Ureter (tissue), 1 donor: ENCODE results near the gene TEX54. TPM values are rescaled to one million over a fixed set of nuclear protein-coding genes. Genes with fewer than 3 reads are reported as not detected.
A peak's percentile ranks its signal among the peaks of the same experiment; 100 is the strongest.
"Not testable (repeated sequence)": the region's sequence is repeated elsewhere in the genome, so short reads cannot be mapped to it uniquely, and the experiment has no call there.

Source experiments
- DNase-seq: peaks from one replicate; pipeline ENCODE4 v3.0.0-alpha.2; 2020; ENCODE audit warnings: low spot score
- total RNA-seq: library from RNA; stranded (reverse); gene quantifications from one replicate; pipeline ENCODE4 v1.2.4, GENCODE V29; 2023
- donor health status: DM: yes; HTN: yes; CAD: no.

TEX54 gene
- total RNA-seq, 1 donor from 2014 or later: not detected

DNA sequence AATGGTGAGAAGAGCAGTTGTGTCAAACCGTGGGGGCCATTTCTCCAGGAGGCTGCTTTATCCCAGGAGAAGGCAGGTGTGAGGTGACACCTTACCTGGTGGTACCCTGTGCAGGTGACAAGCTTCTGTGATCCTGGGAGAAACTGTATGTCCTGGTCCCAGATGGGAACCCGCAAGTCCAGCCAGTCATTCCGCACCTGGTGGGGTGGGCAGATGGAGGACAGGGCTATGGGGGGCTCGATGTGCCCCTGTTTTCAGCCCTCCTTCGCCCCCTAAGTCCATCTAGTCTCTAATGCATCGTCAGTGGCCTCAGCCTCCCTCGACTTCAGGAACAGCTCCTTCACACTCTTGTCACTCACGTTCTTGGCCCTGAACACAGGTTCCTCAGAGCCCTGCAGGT, 2.7 kb upstream of the TEX54 start:
- DNase-seq: no peak

DNA sequence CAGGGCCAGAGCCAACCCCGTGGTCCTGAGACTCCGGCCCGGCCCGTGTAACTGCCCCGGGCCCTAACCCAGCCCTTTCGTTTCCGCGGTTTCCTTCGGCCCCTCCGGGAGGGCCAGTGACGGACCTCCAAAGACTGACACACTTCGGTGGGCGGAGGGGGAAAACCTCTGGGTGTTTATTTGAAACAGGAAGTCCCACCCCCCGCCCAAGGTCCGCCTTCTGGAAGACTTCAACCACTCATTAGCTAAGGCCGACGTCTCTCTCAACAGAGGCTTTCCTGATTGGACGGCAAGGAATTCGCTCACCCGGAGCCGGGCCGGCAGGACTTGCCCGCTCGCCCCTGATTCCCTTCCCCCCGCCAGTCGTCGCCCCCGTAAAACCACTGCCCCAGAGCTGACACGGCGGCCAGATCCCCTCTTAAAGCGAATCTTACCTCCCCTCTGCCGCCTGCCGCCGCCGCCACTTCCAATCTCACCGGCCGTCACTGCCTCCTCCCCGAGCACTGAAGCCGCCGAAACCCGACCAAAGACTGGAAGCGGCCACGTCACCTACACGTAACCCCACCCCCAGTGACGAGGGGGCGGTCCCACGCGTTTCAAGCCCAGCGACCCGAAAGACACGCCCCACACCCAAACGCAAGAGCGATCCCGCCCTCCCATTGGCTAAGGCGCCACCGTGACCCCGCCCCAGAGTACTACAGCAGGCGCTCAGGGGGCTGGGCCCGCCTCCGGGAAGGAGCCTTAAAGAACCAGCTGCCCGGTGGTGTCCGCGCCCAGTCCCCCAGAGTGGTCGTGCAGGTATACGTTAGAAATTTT, 913 bp downstream of the TEX54 start, which contains the start of gene STX5:
Gene STX5 (minus strand): TSS at position 532 of the 816 bp plus-strand sequence. CDS start 808 bp downstream, outside the sequence.
- DNase-seq: peak; percentile 100

DNA sequence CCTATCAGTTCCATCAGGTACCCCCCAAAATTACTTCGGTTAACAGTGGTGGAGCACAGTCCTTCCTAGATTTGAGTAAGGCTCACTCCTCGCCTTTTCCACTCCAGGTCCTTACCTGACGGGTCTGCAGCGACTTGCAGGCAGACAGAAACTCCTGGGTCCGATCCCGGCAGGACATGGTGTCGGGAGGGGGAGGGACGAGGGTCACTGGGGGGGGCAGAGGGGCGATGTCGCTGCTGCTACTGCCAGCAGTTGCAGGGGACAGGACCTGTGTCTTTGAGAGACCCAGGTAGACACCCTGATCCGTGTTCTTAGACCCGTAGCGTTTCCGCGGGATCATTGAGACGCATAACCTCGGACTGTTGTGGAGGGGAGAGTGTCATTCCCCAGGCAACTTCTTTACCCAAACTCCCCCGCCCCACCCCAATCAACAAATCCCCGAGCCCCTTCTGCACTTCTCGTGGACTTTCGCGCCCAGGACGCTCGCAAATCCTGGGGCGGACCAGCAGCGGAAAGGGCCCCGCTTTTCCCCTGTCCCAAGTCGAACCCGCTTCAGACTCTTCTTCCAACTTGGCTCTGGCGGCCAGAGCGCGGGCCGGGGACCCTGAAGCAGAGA, 1.6 kb downstream of the TEX54 start:
- DNase-seq: no peak

DNA sequence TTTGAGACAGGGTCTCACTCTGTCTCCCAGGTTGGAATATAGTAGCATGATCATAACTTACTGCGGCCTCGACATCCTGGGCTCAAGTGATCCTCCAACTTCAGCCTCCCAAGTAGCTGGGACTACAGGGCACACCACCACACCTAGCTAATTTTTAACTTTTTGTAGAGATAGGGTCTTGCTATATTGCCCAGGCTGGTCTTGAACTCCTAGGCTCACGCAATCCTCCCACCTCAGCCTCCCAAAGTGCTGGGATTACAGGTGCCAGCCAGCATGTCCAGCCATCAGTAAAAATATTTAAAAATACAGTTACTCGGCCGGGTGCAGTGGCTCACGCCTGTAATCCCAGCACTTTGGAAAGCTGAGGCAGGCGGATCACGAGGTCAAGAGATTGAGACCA, 4.5 kb downstream of the TEX54 start:
- DNase-seq: not testable (repeated sequence)

DNA sequence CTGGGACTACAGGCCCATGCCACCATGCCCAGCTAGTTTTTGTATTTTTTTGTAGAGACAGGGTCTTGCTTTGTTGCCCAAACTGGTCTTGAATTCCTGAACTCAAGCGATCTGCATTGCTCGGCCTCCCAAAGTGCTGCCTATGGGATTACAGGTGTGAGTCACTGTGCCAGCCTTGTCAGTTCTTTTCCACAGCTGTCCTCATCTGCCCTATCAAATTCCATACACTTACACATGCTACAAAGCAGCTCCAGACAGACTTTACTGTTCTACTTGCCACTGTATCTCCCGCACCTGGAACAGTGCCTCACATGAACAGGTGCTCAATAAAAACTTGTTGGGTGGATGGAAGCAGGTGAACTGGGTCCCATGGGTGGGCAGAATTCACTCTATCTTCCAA, 9.0 kb downstream of the TEX54 start:
- no peak for DNase-seq

DNA sequence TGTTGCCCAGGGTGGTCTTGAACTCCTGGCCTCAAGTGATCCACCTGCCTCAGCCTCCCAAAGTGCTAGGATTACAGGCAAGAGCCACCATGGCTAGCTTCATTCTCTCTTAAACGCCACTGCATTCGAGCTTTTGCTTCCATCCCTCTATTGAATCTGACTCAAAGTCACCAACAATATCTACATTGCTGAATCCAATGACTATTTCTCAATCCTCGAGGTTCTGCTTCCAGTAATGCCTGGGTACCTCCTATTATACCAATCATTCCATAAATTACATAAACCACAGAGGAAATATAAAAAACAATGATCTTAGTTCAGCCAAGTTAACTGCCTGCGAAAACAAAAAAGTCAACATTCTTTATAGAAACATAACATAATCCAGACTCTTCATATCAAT, 15.5 kb downstream of the TEX54 start:
- DNase-seq: no peak

DNA sequence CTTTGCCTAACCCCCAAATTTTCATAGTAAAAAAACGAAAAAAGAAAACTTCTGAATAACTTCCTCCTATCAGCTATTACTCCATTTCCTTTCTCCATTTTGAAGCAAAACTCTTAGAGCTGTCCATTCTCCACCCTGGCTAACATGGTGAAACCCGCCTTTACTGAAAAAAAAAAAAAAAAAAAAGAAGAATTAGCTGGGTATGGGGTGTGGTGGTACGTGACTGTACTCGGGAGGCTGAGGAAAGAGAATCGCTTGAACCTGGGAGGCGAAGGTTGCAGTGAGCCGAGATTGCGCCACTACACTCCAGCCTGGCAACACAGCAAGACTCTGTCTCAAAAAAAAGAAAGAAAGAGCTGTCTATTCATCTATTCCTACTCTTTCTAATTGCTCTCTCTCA, 16.1 kb downstream of the TEX54 start:
- no peak for DNase-seq

DNA sequence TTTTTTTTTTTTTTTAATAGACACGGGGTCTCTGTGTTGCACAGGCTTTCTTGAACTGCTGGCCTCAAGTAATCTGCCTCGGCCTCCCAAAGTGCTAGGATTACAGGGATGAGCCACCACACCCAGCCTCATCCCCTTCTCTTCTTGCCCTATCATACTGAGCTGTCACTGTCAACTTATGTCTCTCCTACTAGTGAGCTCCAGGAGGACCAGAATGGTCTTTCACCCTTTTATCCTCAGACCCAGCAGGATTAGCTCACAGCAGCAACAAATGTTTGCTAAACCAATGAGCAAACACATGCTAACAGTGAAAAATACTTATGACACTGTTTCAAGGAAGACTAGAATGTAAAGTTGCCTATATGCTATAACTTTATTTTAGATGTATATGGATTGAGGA, 21.0 kb downstream of the TEX54 start:
- no peak for DNase-seq

DNA sequence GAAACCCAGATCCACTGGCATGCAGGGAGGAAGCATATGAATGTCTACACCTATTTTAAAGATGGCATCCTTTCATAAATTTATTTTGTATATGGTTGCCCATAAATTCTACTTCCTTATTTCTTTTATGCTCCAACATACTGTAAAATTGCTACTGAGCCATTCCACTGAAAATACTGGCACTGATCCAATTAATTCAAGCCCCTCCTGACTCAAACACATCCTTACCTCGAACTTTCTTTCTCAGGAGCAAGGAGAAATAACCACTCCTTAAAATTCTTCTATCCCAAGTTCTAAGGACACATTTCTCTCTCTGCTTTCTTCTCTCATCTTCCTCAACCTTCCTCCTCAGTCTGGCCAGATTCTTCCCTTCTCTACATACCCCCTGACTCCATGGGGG, 21.9 kb downstream of the TEX54 start:
- DNase-seq: no peak

DNA sequence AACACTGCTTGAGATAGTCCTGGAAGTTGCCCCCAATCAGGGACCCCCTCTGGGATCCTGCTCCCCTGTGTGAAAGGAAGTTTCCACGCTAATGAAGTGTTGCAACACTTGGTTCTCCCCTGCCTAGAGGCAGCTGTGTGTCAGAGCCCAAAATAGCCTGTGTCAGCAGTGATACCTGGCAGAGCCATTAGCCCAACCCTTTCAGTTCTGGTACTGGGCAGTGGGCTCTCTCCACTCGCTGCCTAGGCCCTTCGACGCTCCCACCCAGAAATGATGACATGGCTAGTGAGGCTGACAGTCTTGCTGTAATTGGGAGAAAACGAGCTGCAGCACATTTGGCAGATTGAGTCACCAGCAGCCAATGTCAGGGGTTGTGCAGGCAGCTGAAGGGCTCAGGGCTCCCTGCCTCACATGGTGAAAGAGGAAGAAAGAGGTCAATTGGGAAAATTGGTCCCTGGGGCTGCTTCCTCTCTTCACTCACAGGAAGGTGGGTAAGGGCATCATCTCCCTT, 26.0 kb downstream of the TEX54 start:
- no peak for DNase-seq

DNA sequence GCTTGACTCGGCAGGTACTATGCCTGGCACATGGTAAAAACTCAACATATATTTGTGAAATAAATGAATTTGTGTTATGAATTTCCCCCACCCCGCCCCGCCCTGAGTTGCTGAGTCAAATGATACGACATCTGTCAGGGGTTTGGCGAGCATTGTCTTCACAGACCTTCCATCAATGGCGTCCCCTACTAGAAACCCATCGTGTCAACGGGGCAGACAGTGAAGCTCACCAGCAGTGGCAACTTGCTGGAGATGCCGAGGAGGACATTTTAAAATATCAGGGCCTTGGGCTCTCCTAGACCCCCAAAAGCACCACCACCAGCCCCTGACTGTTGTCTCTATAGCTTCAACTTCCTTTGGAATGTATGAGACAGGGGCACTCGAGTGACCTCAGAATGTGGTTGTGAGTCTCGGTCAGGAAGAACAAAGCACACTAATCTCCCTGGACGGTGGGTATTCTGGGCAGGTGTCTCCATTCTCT, 26.6 kb downstream of the TEX54 start:
- DNase-seq: no peak

DNA sequence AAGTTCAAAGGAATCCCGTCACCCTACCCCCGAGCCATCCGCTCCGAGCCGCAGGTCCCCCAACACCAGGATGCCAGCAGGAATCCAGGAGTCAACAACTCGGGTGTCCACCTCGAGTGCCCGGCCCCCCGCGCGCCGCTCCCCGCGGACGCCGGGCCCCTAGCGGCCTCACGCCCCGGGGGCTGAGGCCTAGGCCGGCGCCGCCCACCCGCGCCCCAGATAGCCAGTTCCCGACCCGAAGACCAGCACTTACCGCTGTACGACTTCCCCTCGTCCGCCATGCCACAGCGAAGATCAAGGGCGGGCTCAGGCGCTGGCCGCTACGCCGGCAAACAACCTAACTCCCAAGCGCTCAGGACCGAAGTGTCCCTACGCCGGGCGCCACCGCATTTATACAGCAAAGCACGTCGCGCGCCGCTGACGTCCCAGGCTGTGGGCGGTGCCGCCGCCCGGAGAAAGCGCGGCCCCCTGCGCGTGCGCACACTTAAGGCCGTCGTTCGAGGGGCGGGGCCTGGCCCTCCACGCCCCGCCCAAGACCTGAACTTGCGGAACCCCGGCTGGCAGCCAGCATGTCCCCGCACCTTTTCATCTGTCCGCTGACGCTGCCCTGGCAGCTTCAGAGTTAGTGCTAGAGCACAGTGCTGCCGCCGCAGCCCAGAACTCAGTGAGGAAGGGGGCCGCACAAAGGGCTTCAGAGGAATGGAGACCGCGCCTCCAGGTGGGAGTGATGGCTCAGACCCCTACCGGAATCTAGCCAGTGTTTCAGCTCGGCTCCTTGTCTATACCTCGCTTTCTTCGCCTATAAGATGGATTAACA, 27.4 kb downstream of the TEX54 start, which contains the start of gene NXF1:
Gene NXF1 (minus strand): TSS at position 365 of the 817 bp plus-strand sequence. CDS start 84 bp downstream, at position 281.
- DNase-seq: peak; percentile 96

DNA sequence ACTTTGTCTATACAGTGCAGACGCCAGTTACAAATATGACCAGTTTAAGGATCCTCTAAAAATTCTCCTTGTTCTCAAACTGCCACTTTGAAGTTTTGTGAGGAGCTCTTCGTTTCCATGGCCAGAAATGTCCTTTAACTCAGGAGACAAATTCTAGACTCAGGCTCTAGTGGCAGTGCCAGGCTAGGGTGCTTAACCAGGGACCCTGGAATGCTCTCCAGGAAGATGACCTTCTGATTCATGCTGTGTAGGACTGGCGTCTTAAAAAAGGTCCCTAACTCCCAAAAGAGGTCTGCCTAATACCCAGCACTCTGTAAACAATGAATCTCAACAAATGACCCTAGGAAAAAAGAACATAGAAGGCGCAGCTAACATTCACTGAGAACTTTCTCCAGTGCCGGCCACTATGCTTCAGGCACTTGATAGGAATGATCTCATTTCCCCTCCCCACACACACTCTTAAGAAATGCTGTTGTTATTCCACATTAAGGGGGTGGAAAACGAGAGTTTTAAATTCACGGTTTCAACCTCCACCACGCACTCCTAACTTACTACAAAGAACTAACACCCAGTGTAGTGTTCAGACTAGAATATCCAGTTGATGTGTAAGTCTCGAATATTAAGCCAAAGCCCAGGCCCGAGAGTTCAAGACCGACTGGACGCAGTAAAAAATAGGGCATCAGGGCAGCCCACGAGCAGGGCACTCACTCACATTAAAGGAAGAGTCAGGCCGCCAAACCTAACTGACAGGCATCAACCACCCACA, 28.1 kb downstream of the TEX54 start:
- no peak for DNase-seq

DNA sequence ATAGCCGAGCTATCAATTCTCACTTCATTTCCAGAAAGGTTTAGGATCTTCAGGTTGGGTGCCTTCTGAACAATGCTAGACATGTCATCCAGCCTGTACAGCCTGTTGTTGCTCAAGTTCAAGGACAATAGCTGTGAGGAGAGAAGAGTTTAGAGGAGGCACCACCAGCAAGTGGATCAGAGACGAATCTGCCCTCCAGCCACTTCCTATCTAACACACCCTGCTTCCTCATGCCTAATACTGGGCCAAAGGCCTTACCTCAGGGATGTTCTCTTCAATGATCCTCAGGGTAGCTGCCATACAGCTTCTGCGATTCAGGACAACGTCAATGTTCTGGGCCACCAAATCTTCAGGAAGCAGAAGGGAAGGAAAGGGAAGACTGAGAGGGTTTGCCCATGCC, 31.6 kb downstream of the TEX54 start:
- no peak for DNase-seq

DNA sequence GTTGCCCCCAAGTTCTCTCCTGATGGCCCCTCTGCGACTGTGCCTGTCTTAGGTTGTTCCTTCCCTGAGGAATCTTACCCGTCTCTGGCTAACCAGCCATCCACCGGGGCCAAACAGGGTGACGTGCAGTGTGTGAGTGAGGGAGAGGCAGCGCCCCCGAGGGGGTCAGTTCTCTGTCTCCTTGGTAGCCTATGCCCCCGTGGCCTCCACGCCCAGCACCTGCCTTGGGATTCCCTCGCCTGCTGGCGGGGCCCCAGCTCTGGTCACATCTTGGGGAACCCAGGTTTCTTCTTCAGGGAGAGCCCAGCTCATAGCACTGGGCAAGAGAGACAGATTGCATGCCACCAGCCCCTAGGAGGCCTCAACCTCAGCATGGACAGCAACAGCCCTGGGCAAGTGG, 33.2 kb downstream of the TEX54 start:
- DNase-seq: no peak

DNA sequence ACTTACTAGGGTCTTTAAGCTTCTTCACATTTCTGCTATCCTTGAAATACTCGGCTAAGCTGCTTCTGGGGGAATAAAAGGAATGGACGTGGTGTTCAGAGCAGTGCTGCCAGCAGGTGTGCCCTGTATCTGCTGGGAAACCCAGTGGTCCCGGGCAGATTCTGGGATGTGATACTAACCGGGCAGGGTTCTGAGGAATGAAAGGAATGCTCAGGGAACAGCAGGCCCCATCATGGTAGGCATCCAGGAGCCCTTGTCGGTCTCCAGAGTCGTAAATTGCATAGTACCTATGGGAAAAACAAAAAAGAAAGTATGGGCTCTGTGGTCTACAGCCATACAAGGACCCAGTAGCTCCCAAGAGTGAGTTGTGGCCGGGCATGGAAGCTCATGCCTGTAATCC, 36.4 kb downstream of the TEX54 start:
- no peak for DNase-seq

DNA sequence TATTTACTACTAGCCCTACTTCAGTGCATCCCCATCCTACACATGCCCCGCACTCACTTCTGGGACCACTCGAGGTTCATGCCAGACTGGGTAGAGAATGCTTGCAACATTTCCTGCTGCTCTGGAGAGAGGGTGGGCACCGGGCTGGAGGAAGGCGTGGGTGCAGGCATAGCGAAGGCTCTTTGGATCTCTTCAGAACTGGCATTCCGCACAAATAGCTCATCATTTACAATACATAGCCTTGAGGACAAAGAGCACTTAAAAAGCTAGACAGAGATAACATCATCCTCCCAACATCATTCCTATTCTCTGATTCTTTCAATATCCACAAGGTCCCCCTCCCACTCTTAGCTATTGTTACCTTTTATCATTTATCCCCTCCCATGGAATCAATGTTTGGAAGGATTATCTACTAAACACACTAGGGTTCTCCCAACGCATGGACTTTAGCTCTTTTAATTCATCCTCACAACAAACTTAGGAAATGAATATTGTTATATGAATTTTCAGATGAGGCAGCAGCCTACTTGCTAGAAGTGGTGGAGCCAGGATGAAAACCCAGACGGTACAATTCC, 38.4 kb downstream of the TEX54 start:
- DNase-seq: no peak

DNA sequence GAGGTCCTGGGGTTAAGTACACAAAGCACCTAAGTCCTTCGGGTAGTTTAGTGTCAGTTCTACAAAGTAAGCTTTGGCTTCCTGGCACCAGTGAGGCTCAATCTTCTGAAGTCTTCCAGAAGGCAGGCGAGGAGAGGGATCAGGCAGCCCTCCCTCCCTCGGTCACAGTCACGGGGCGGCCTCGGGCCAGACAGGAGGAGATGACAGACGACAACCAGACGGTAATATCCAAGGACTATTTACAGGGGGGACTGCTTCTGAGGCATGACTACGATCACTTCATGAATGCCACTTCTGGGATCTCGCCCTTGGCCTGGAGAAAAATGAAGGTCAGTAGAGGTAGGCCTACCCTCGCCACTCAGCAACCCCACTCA, 40.5 kb downstream of the TEX54 start:
- DNase-seq: no peak

DNA sequence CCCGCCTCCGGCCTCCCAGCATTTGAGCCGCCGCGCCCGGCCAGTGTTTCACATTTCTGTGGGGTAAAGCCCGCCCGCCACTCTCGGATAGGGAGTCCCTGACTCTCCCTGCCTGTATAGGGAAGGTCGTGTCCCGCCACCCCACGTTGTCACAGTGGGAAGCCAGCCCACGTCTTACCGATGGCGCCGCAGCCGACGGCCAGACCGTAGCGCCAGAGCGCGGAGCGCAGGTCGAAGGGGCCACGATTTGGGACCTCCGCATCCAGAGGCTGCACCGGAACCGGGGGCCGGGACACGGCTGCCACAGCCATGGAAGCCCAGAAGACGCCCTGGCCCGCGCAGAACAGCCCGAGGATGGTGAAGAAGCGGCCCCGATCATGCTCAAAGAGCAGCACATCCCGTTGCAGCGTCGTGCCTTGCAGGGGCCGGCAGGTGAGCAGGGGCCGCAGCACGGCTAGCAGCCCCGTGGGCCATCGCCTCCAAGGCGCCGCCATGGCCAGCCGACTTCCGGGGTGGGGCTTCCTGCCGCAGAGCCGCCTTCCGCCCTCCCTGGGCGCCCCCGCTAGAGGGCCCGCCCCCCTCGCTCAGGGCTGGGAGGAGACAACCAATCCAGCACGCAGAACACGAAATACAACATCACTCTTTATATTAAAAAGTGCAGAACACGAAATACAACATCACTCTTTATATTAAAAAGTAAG, 41.0 kb downstream of the TEX54 start, which contains the start of gene TMEM223:
Gene TMEM223 (minus strand): TSS at position 506 of the 701 bp plus-strand sequence. CDS start 12 bp downstream, at position 494.
- peak; percentile 88 for DNase-seq

DNA sequence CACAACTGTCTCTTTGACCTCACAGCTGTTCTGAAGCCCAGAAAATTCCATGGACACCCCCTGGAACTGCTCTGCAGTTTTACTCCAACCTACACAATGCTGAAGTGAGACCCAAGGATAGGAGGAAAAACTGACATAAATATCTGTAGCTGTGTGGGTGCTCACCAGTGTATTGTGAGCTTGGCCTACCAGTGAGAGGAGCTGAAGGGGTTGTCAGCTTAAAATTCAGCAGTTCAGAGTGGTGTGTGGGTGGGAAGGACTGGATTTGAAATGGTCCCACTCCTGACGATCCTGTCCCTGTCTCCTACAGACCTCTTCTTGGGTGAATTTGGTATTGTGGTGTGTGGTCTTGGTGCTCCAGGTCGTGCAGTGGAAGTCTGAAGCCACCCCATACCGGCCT, 43.1 kb downstream of the TEX54 start:
- DNase-seq: no peak
